Prostate gland (tissue), 2 donors: ENCODE data around the gene NPR2. TPM values are rescaled to one million over a fixed set of nuclear protein-coding genes. Genes with fewer than 3 reads are reported as not detected.

Experiments used
- DNase-seq: peaks from one replicate; pipeline ENCODE4 v3.0.0-alpha.2; 2019; ENCODE audit warnings: low spot score
- H3K27ac ChIP-seq, 2 donors: fragments of 200-600 bp; sonication (generic); 2 replicates each; pipeline ENCODE4 v1.5.1; 2017 to 2019
- H3K27me3 ChIP-seq: fragments of 200-600 bp; sonication (generic); replicated peaks from 2 replicates; pipeline ENCODE4 v1.5.1; 2019; ENCODE audit not compliant: insufficient read depth
- H3K36me3 ChIP-seq, 2 donors: fragments of 200-600 bp; sonication (generic); 1 replicate in 1 of 2; 2 replicates in 1 of 2; pipeline versions ENCODE4 v1.5.1 to v1.8.1; 2017 to 2019
- H3K4me1 ChIP-seq: fragments of 200-600 bp; sonication (generic); replicated peaks from 2 replicates; pipeline ENCODE4 v1.5.1; 2019
- H3K4me3 ChIP-seq, 2 donors: fragments of 200-600 bp; sonication (generic); 2 replicates each; pipeline ENCODE4 v1.5.1; 2017 to 2019
- H3K9me3 ChIP-seq: fragments of 200-600 bp; sonication (generic); 2 replicates; pipeline ENCODE4 v1.5.1; 2017
- POLR2A ChIP-seq: fragments of 450-650 bp; IDR thresholded peaks from one replicate; pipeline ENCODE4 v1.6.1; 2016; ENCODE audit warnings: antibody characterized with exemption, mild to moderate bottlenecking
- POLR2AphosphoS5 ChIP-seq: sonication (generic); formaldehyde crosslinking; IDR thresholded peaks from one replicate; pipeline ENCODE4 v1.6.1; 2017; ENCODE audit warnings: antibody characterized with exemption
- WGBS: methylation state at CpG from one replicate; pipeline ENCODE4 v1.1.5; 2018; 5-methylcytosine and 5-hydroxymethylcytosine counted together
- intact Hi-C: fragments of 100-400 bp; cut with DNase I; formaldehyde crosslinking; loops from one replicate; pipeline ENCODE4 v1.14.2; 2022
- total RNA-seq, 2 donors: library from RNA; depleted of rRNA; stranded (reverse); fragments of >200 nt; gene quantifications; one replicate each; pipeline ENCODE4 v1.1.0, GENCODE V29; 2016
- TF ChIP-seq, protein P1 (sequence below), 4 experiments: fragments of 200-600 bp in 2 of 4; fragments of 450-650 bp in 2 of 4; sonication (generic) in 2 of 4; IDR thresholded peaks; 1 replicate in 3 of 4; 2 replicates in 1 of 4; pipeline ENCODE4 v1.5.1; 2016 to 2019; ENCODE audit warnings: antibody characterized with exemption in 4 of 4, mild to moderate bottlenecking in 2 of 4, moderate library complexity in 2 of 4

The NPR2 gene
- total RNA-seq, 2 donors from 2014 or later: 17.3 to 33.2 TPM

DNA sequence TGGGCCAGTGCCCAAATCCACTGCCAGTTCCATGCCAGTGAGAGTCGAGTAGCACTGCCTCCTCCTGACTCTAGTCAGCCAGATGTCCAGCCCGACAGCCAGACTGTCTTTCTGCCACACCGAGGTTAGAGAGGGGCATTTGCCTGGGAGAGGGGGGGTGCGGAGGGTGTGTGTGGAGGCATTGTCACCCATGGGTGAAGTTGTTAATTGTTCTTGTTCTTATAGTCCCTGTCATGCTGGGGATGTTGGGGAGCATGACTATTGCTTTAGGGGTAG, 41.2 kb upstream of the NPR2 start:
- H3K27ac ChIP-seq: peak overlapping the region in 1 of 2 donors; percentile 88
- 56% methylated on average over 4 of the region's 4 CpGs for WGBS
- TF ChIP-seq, protein P1, sequence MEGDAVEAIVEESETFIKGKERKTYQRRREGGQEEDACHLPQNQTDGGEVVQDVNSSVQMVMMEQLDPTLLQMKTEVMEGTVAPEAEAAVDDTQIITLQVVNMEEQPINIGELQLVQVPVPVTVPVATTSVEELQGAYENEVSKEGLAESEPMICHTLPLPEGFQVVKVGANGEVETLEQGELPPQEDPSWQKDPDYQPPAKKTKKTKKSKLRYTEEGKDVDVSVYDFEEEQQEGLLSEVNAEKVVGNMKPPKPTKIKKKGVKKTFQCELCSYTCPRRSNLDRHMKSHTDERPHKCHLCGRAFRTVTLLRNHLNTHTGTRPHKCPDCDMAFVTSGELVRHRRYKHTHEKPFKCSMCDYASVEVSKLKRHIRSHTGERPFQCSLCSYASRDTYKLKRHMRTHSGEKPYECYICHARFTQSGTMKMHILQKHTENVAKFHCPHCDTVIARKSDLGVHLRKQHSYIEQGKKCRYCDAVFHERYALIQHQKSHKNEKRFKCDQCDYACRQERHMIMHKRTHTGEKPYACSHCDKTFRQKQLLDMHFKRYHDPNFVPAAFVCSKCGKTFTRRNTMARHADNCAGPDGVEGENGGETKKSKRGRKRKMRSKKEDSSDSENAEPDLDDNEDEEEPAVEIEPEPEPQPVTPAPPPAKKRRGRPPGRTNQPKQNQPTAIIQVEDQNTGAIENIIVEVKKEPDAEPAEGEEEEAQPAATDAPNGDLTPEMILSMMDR (IDR thresholded peaks at IDR 0.05): no peak
- no peak for TF ChIP-seq POLR2A
- TF ChIP-seq POLR2AphosphoS5: no peak
- DNase-seq: no peak
- H3K9me3 ChIP-seq: no peaks in the 10 kb centered on the region
- no peaks in the 10 kb centered on the region for H3K27me3 ChIP-seq
- intact Hi-C loops: no loop called here
- peaks cover 21% of the 10 kb centered on the region for H3K4me1 ChIP-seq
- H3K4me3 ChIP-seq: peak overlapping the region in 1 of 2 donors; percentile 89
- peaks cover 0 to 11% of the 10 kb centered on the region in 2 donors for H3K36me3 ChIP-seq

DNA sequence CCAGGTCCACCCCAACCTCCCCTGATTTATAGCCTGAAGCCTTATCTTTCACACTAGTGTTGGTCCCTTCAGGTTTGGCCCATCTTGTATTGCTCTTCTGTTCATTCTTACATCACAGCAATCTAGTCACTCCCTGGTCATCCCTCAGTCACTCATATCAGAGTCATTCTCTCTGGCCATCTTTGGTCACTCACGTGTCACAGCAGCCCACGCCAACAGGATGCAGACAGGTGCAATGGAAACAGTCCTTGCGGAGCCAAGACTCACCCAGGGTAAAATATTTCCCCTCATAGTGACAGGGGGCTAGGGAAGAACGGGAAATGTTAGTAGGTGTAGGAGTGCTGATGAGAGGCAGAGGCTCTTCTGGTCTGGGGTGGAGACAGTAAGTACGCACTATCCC, 37.9 kb upstream of the NPR2 start:
- no peaks in the 10 kb centered on the region for H3K9me3 ChIP-seq
- H3K36me3 ChIP-seq: peaks cover 0 to 11% of the 10 kb centered on the region in 2 donors
- no peak overlapping the region for H3K4me3 ChIP-seq
- TF ChIP-seq POLR2AphosphoS5 (no peak), POLR2A (no peak)
- TF ChIP-seq, protein P1 (IDR thresholded peaks at IDR 0.05): no peak
- H3K27ac ChIP-seq: no peak overlapping the region
- no peak for DNase-seq
- H3K4me1 ChIP-seq: peaks cover 5% of the 10 kb centered on the region
- 86% methylated on average over 5 of the region's 5 CpGs for WGBS
- no peaks in the 10 kb centered on the region for H3K27me3 ChIP-seq
- intact Hi-C loops: no loop called here

DNA sequence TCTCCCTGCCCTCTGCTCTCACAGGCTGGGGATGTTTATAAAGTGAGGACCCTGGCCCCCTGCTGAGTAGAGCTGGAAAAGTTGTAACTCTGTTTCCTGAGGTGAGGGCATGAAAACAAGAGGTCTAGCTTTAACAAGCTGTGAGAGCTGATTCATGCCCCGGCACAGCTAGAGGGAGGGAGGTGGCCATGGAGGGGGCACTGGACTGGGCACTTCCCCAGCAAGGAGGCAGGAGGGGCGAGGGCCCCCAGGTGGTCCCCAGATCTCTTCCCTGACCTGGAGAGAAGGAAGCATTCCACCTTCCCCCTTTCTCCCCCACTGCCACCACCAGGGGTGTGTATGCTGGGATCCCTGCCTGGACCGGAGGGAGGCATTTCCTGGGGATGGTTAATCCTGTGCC, 37.1 kb upstream of the NPR2 start, which contains the start of gene MSMP:
MSMP (minus strand) TSS at position 13 of the 400 bp plus-strand sequence. CDS start 147 bp downstream, outside the sequence.
- no peak for TF ChIP-seq POLR2AphosphoS5
- TF ChIP-seq, protein P1 (IDR thresholded peaks at IDR 0.05): no peak
- no peak for TF ChIP-seq POLR2A
- Histone ChIP-seq H3K4me3 (no peak within 1 kb of the TSS), H3K27me3 (no peaks in the 10 kb centered on the region), H3K27ac (no peak within 1 kb of the TSS), H3K9me3 (no peaks in the 10 kb centered on the region), H3K36me3 (peaks cover 0 to 11% of the 10 kb centered on the region in 2 donors), H3K4me1 (peaks cover 5% of the 10 kb centered on the region)
- DNase-seq: no peak
- WGBS: 49% methylated on average over 3 of the region's 3 CpGs
- intact Hi-C loops: no loop called here

GRCh38 chr9:35755071-35755470, 36.3 kb upstream of the NPR2 start:
- intact Hi-C loops: no loop called here
- Histone ChIP-seq H3K9me3 (no peaks in the 10 kb centered on the region), H3K4me1 (peaks cover 2% of the 10 kb centered on the region), H3K27ac (no peak overlapping the region), H3K4me3 (no peak overlapping the region), H3K36me3 (peaks cover 0 to 11% of the 10 kb centered on the region in 2 donors), H3K27me3 (no peaks in the 10 kb centered on the region)
- no peak for TF ChIP-seq POLR2A
- TF ChIP-seq POLR2AphosphoS5: no peak
- TF ChIP-seq, protein P1 (IDR thresholded peaks at IDR 0.05): no peak
- 93% methylated on average over 4 of the region's 4 CpGs for WGBS
- DNase-seq: no peak
